C1 segment of cervical spinal cord (tissue), 14 donors: ENCODE data around the gene PEG3.
"Not testable (repeated sequence)": the region's sequence is repeated elsewhere in the genome, so short reads cannot be mapped to it uniquely, and the experiment has no call there.

Source experiments
- DNase-seq, 14 donors: peaks; one replicate each; lab custom pipeline; 2025; lab: John Stamatoyannopoulos, UW

Gene PEG3

GRCh38 chr19:56840451-56841192, at the start of gene PEG3, which contains the start of gene ZIM2:
TSS of gene PEG3 (minus strand) at chr19:56840726. CDS start at chr19:56824655, 16,071 bp downstream.
TSS of gene ZIM2 (minus strand) at chr19:56840726. CDS start at chr19:56824277, 16,449 bp downstream.
- peak in 12 of 14 donors; percentile 31 to 92 (median 62) for DNase-seq

GRCh38 chr19:56885173-56885985, 44.9 kb upstream of the PEG3 start:
- no peak for DNase-seq

GRCh38 chr19:56884441-56884840, 43.9 kb upstream of the PEG3 start:
- no peak for DNase-seq

- DNase-seq: no peak
Measured at GRCh38 chr19:56880592-56881190, 40.2 kb upstream of the PEG3 start.

- no peak for DNase-seq
Measured at GRCh38 chr19:56877069-56877715, 36.7 kb upstream of the PEG3 start.

GRCh38 chr19:56875717-56876116, 35.2 kb upstream of the PEG3 start:
- no peak for DNase-seq

- no peak for DNase-seq
Measured at GRCh38 chr19:56874530-56874929, 34.0 kb upstream of the PEG3 start.

GRCh38 chr19:56873493-56873892, 33.0 kb upstream of the PEG3 start:
- no peak for DNase-seq

GRCh38 chr19:56869886-56870285, 29.4 kb upstream of the PEG3 start:
- DNase-seq: no peak

- no peak for DNase-seq
Measured at GRCh38 chr19:56868446-56868845, 27.9 kb upstream of the PEG3 start.

GRCh38 chr19:56866538-56866937, 26.0 kb upstream of the PEG3 start:
- DNase-seq: no peak

- DNase-seq: no peak
Measured at GRCh38 chr19:56864443-56865125, 24.1 kb upstream of the PEG3 start.

GRCh38 chr19:56862741-56863140, 22.2 kb upstream of the PEG3 start:
- no peak for DNase-seq

GRCh38 chr19:56860409-56860808, 19.9 kb upstream of the PEG3 start:
- DNase-seq: not testable (repeated sequence)

GRCh38 chr19:56858026-56858425, 17.5 kb upstream of the PEG3 start:
- no peak for DNase-seq

- DNase-seq: no peak
Measured at GRCh38 chr19:56856822-56857221, 16.3 kb upstream of the PEG3 start.

- not testable (repeated sequence) for DNase-seq
Measured at GRCh38 chr19:56852361-56852760, 11.8 kb upstream of the PEG3 start.

GRCh38 chr19:56848166-56848565, 7.6 kb upstream of the PEG3 start:
- no peak for DNase-seq

GRCh38 chr19:56842412-56842811, 1.9 kb upstream of the PEG3 start:
- no peak for DNase-seq

- DNase-seq: no peak
Measured at GRCh38 chr19:56841193-56841543, 642 bp upstream of the PEG3 start.
